ENCODE data around the gene RFTN1.

RFTN1 gene

DNA sequence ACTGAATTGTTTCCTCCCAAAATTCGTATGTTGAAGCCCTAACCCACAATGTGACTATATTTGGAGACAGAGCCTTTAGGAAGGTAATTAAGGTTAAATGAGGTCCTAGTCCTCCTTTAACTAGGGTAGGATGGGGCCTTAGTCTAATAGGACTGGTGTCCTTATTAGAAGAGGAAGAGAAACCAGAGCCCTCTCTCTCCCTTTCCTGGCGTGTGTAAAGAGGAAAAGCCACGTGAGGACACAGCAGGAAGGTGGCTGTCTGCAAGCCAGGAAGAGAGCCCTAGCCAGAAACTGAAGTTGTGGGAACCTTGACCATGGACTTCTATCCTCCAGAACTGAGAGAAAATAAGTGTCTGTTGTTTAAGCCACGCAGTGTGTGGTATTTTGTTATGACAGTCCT, 154.2 kb downstream of the RFTN1 start:
- Mint-ChIP-seq H3K36me3 (peaks cover 19% of the 10 kb centered on the region), H3K27me3 (no peaks in the 10 kb centered on the region), H3K4me3 (no peak overlapping the region), H3K9me3 (no peaks in the 10 kb centered on the region), H3K4me1 (peaks cover 35% of the 10 kb centered on the region), H3K27ac (peak overlapping the region; percentile 41)

DNA sequence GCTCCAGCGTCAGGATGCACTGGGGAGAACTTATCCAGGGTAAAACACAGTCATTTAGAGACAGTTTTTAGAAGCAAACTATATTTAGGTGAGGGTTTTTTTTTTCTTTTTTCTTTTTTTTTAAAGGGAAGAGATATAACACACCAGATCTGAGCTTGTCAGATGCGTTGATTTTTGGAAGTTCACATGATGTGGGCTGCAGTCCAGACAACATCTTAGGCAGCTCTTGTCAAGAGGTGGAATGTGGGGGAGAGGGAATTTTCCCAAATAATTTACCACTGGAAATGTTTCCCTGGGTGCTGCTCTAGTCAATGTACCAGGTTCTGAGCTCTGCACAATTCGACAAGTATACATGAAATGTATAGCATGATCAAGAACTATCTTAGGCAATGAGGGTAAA, 155.2 kb downstream of the RFTN1 start:
- H3K9me3 Mint-ChIP-seq: no peaks in the 10 kb centered on the region
- peaks cover 41% of the 10 kb centered on the region for H3K4me1 Mint-ChIP-seq
- peaks cover 18% of the 10 kb centered on the region for H3K36me3 Mint-ChIP-seq
- no peak overlapping the region for H3K4me3 Mint-ChIP-seq
- H3K27ac Mint-ChIP-seq: peak overlapping the region; percentile 59
- H3K27me3 Mint-ChIP-seq: no peaks in the 10 kb centered on the region

DNA sequence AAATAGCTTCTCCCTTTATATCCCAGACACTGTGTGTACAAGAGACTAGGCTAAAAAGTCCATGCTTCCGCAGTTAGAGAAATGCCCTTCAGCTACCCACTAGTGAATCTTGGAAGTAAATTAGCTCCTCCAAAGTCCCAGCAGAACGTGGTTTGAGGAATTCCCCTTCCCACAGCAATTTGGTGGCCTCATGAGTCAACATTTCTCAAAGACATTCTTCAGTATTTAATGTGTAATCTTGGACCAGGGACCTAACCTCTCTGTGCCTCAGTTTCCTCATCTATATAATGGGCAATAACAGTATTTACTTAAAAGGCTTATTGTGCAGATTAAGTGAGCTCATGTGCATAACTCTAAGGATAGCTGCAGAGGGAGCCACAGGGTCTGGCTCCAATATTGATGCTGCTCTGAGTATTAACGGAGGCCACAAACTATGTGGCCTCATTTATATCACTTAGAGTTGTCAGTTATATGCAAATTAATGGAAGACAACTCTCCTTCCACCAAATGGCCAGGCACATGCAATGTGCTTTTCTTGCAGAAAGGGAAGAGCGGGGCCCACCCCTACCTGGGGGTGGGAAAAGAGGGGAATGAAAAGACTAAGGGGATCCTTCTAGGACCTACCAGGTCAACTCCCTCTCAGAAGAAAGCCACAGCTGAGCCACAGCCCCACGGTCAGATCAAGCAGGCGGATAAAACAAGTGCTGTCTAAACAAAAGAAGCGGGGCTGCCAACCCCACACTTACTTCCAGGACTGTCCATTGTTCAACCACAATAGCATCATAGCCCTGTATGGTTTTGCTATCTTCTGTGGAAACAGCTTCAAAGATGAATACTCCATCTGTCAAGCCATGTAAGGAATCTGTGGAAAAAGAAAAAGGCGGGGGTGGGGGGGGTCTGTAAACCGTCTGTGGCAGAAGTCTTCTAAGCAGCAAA, 156.0 kb downstream of the RFTN1 start:
- H3K4me1 Mint-ChIP-seq: peaks cover 47% of the 10 kb centered on the region
- no peaks in the 10 kb centered on the region for H3K27me3 Mint-ChIP-seq
- H3K27ac Mint-ChIP-seq: peak overlapping the region; percentile 36
- no peak overlapping the region for H3K4me3 Mint-ChIP-seq
- H3K36me3 Mint-ChIP-seq: peaks cover 20% of the 10 kb centered on the region
- H3K9me3 Mint-ChIP-seq: no peaks in the 10 kb centered on the region

DNA sequence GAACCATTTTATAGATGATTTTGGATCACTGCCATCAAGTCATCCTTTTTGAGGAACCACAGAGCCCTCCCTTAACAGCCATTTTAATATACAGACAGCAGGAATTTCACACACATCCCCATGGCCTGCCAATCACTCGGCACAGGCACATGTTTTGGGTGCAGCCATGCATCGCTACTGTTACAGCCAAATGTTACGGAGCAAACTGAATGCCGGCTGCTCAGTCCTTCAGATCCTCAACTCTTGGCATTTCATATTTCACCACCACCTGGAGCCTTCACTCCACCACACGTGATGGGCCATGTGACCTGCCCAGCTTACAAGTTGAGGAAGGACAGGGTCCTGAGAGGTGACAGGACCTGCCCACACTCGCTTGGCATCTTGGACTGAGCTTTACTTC, 157.7 kb downstream of the RFTN1 start:
- H3K4me3 Mint-ChIP-seq: no peak overlapping the region
- no peaks in the 10 kb centered on the region for H3K27me3 Mint-ChIP-seq
- H3K36me3 Mint-ChIP-seq: peaks cover 20% of the 10 kb centered on the region
- H3K4me1 Mint-ChIP-seq: peaks cover 44% of the 10 kb centered on the region
- peak overlapping the region; percentile 62 for H3K27ac Mint-ChIP-seq
- no peaks in the 10 kb centered on the region for H3K9me3 Mint-ChIP-seq

DNA sequence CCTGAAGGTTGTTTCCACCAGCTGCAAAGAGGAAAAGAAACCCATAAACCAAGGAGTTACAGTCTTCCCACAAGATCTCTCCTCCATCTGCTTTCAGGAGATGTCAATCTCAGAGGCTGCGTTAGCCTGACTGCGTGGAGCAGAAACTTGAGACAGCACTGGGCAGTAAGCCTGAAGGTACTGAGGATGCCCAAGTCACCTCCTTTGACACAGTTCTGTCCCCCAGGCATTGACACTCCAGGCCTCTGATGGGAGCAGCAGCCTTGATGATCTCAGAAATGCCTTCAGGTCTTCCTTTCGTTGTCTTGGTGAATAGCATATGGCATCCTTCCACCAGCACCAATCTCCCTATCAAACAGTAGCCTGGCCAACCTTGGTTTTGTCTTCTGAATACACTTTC, 159.2 kb downstream of the RFTN1 start:
- no peaks in the 10 kb centered on the region for H3K27me3 Mint-ChIP-seq
- H3K4me3 Mint-ChIP-seq: no peak overlapping the region
- H3K4me1 Mint-ChIP-seq: peaks cover 50% of the 10 kb centered on the region
- H3K9me3 Mint-ChIP-seq: no peaks in the 10 kb centered on the region
- H3K27ac Mint-ChIP-seq: peak overlapping the region; percentile 60
- peaks cover 28% of the 10 kb centered on the region for H3K36me3 Mint-ChIP-seq

DNA sequence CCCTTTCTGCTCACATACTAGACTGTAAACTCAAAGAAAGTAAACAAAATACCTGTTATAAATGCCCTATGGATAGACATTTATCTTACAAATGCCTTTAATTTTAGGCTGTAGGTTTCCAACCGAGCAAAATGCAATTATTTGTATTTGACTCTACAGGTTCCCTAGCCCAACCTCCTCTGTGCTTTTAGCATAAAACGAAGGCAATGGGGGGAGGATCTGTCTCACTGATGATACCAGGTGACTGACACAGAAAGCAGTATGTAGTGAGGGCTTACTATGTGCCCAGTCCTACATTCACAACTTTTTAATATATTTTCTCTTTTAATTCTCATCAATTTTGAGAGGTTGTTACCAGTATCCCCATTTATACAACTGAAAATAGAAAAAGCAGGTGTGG, 161.1 kb downstream of the RFTN1 start:
- Mint-ChIP-seq H3K36me3 (peaks cover 38% of the 10 kb centered on the region), H3K4me1 (peaks cover 57% of the 10 kb centered on the region), H3K27ac (peak overlapping the region; percentile 86), H3K27me3 (no peaks in the 10 kb centered on the region), H3K4me3 (no peak overlapping the region), H3K9me3 (no peaks in the 10 kb centered on the region)

DNA sequence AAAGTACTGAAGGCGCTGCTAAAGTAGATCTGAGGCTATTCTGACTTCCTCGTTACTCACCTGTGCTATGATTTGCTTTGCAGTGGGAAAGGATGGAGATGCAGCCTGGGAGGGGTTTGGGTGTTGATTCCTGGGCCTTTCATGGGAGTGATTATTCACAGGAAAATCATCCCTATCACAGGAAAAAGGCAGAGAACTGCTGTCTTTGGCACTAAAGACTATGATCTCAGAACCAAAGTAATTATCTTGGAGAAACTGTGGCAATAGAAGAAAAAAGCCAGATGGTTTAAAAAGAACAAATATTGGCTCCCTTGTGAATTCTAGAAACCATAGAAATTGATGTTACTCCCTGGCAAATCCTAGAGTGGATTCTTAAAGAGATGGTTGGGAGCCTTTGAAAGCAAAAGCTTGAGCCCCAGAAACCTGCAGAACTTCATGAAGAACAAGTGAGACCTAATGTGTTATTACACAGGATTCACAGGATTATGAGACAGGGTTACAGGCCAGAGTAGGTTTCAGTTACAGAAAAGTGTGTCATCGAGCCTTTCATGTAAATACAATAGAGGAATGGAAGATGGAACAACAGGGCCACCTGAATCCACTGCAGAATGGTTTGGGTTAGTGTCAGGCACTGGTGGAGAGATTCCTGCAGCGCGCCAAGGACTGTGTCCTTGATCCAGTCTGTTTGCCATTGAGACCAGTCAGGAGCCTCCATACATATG, 162.7 kb downstream of the RFTN1 start:
- peaks cover 38% of the 10 kb centered on the region for H3K36me3 Mint-ChIP-seq
- no peaks in the 10 kb centered on the region for H3K27me3 Mint-ChIP-seq
- H3K27ac Mint-ChIP-seq: peak overlapping the region; percentile 52
- H3K4me3 Mint-ChIP-seq: no peak overlapping the region
- peaks cover 67% of the 10 kb centered on the region for H3K4me1 Mint-ChIP-seq
- no peaks in the 10 kb centered on the region for H3K9me3 Mint-ChIP-seq

DNA sequence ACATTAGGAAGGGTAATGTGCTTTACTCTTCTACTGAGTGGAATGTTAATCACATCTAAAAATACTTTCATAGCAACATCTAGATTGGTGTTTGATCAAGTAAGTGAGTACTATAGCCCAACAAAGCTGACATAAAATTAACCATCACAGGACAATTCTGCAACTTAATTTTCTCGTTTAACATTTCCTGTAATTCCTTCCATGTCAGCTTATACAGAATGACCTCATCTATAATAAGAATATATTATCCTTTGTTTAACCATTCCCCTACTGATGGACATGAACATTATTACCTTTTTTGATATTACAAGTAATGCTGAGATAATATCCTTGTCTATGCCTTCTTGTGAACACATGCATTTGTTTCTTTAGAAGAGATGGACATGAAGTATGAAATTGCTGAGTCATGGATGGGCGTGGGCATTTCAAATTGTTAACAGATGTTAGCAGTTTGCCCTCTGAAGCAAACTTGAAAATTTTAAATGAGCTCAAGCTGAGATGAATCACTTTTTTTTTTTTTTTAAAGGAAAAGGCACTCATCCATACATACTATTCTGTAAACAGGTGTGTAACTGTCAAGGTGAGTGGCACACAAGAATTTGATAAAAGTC, 163.4 kb downstream of the RFTN1 start:
- Mint-ChIP-seq H3K27me3 (no peaks in the 10 kb centered on the region), H3K4me1 (peaks cover 71% of the 10 kb centered on the region), H3K27ac (peak overlapping the region; percentile 51), H3K4me3 (no peak overlapping the region), H3K9me3 (no peaks in the 10 kb centered on the region), H3K36me3 (peaks cover 37% of the 10 kb centered on the region)

DNA sequence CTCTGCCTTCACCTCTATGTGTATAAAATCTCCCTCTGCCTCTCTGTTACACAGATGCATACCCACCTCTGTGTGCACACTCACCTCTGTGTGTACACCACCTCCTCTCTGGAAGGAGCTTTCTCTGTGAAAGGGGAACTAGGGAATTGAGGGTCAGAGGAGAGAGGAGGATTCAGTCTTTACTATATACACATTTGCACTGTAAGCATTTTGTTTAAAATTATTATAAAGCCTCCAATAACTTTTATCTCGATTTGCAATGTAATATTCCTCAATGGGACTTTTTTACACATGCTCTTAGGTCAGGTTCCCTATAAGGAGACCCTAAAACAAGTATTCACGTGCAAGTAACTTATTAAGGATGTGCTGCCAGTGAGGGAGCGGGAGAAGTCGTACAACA, 166.0 kb downstream of the RFTN1 start:
- H3K4me3 Mint-ChIP-seq: no peak overlapping the region
- peak overlapping the region; percentile 81 for H3K27ac Mint-ChIP-seq
- H3K27me3 Mint-ChIP-seq: no peaks in the 10 kb centered on the region
- H3K9me3 Mint-ChIP-seq: no peaks in the 10 kb centered on the region
- H3K36me3 Mint-ChIP-seq: peaks cover 39% of the 10 kb centered on the region
- peaks cover 63% of the 10 kb centered on the region for H3K4me1 Mint-ChIP-seq

DNA sequence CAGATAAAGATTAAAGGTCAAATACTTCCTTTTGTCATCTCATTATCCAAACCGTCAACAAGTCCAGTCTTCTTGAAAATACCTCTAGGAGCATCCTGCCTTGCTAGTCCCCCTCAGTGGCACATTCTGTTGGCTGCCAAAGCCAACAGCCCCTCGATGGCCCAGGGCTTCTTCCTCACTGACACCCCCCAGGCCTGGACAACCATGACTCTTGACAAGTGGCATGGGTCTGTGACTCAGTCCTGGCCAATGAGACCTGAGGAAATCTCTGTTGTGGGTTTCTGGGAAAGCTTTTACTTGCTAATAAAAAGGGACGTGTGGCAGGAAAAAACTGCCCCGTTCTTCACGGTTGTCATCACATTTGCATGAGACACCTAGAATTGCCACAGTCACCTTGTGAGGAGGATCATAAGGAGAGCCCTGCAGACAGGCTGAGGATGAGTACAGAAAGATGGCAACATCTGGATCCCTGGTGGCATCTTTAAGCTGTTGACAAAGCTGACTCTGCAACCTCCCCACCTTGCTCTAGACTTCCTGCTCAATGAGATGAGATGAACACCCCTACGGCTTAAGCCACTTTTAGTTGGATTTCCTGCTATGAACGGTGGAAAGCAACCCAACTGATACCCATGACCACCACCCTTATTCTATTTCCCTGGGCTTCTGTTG, 167.0 kb downstream of the RFTN1 start:
- Mint-ChIP-seq H3K27me3 (no peaks in the 10 kb centered on the region), H3K27ac (peak overlapping the region; percentile 70), H3K9me3 (no peaks in the 10 kb centered on the region), H3K36me3 (peaks cover 39% of the 10 kb centered on the region), H3K4me3 (no peak overlapping the region), H3K4me1 (peaks cover 66% of the 10 kb centered on the region)

DNA sequence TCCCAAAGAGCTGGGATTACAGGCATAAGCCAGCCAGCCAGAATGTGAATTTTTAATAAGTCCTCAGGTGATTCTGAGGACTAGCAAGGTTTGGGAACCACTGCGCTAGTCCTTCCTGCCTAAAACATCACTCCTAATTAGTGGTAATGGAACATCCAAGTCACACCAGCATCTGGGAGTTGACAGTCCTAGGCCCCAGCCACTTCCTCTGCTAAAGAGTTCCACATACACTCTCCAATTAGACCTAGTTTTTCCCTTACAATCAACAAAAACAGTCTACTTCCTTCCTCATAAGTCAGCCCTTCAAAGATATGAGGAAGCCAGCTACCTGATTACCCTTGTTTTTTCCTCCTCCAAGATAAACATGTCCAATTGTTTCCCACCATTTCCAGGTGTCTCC, 170.4 kb downstream of the RFTN1 start:
- peak overlapping the region; percentile 69 for H3K27ac Mint-ChIP-seq
- peaks cover 29% of the 10 kb centered on the region for H3K36me3 Mint-ChIP-seq
- no peaks in the 10 kb centered on the region for H3K27me3 Mint-ChIP-seq
- H3K4me3 Mint-ChIP-seq: peak overlapping the region; percentile 34
- H3K9me3 Mint-ChIP-seq: no peaks in the 10 kb centered on the region
- peaks cover 77% of the 10 kb centered on the region for H3K4me1 Mint-ChIP-seq

DNA sequence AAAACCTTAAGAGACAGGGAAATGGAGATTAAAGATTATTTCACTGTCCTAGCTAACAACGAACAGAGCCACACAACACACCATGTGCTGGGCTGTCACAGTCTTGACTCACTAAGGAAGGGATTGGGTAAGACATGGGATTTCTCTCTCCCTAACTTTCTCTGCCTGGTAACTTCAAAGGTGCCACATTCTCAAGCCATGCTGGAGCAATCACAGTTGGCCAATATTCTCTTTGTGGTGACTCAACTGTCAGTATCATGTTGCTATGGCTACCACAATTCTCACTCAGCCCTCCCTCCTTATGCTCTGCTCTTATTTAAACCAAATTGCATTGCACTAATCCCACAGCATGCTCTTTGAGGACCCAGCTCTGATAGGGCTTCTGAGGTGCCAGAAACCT, 174.5 kb downstream of the RFTN1 start:
- H3K27ac Mint-ChIP-seq: peak overlapping the region; percentile 3

DNA sequence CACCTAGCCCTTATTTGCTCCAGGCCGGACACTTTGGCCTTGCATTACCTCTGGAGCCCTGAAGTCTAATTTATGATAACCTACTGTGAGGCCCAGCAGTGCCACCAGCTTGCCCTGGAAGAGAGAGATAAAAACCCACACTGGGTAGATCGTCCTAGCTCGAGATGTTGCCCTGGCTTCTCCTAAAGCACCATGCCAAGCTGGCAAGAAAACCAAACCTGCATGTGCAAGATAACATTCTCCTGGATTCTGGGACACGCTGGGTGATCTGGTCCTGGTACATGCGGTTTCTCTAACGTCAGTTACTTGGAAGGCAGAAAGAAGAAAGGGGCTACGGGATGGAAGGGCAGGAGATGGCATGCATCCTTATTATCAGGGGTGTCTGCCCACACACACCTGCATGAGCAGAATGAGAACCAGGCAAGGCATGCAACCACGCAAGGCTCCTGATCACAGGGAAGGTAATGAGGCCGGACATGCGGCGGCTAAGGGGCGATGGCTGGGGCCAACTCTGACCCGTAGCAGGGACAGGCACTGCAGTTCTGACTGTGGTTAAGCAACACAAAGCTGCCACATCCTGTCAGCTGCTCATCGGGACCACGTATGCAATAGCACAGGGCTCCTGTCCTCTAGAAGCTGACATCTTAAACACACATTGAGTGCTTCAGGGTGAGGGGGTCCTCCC, 175.5 kb downstream of the RFTN1 start:
- Mint-ChIP-seq H3K36me3 (peaks cover 19% of the 10 kb centered on the region), H3K27me3 (no peaks in the 10 kb centered on the region), H3K9me3 (no peaks in the 10 kb centered on the region), H3K27ac (peak overlapping the region; percentile 63), H3K4me1 (peaks cover 74% of the 10 kb centered on the region), H3K4me3 (peak overlapping the region; percentile 53)

More for the DNA sequence above, 174.5 kb downstream of the RFTN1 start:
- Mint-ChIP-seq H3K36me3 (peaks cover 24% of the 10 kb centered on the region), H3K9me3 (no peaks in the 10 kb centered on the region), H3K4me1 (peaks cover 83% of the 10 kb centered on the region), H3K4me3 (no peak overlapping the region), H3K27me3 (no peaks in the 10 kb centered on the region)

DNA sequence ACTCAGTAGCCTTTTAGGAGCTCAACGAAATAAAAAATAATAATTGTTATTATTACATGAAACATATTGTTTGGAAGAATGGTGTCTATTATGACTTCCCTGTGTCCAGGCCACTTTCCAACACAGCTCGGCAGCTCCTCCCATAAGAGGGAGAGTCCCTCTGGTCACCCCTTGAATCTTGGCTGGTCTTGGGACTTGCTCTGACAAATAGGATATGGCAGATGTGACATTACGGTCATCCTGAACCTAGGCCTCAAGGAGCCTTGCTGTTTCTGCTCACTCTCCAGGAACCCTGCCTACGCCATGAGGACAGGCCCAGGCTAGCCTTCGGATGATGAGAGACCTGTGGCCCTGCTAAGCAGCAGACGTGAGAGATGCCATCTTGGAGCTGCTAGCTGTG, 176.7 kb downstream of the RFTN1 start:
- peaks cover 78% of the 10 kb centered on the region for H3K4me1 Mint-ChIP-seq
- H3K27ac Mint-ChIP-seq: peak overlapping the region; percentile 30
- no peaks in the 10 kb centered on the region for H3K27me3 Mint-ChIP-seq
- H3K36me3 Mint-ChIP-seq: peaks cover 28% of the 10 kb centered on the region
- peaks cover 7% of the 10 kb centered on the region for H3K9me3 Mint-ChIP-seq
- no peak overlapping the region for H3K4me3 Mint-ChIP-seq

Measured in activated naive CD4-positive, alpha-beta T cell treated with anti-CD3 and anti-CD28 coated beads, Interleukin-2, amount 50 U/mL, for 24 hours (primary cell).